ENCODE measurements around the gene ARHGAP26. TPM values are rescaled to one million over a fixed set of nuclear protein-coding genes. Genes with fewer than 3 reads are reported as not detected.

ARHGAP26 gene
- polyA plus RNA-seq, 3 donors, result 26.5 to 56.8 (median 28.7) TPM

- Histone ChIP-seq H3K27ac (ENCODE audit: low read depth in 1 of 2, low read length in 2 of 2) (peak overlapping the region; percentile 56 to 73), H3K9ac (ENCODE audit: insufficient read depth, low read length, poor library complexity, severe bottlenecking) (peak overlapping the region; percentile 21), H3K4me2 (replicated peaks; ENCODE audit: extremely low read depth, low read length, poor library complexity, severe bottlenecking) (peak overlapping the region; percentile 41), H2AFZ (ENCODE audit: insufficient read depth, low read depth, low read length, poor library complexity, severe bottlenecking) (no peak overlapping the region), H3K4me3 (replicated peaks in 1 of 3; ENCODE audit: low read depth in 2 of 3, low read length in 3 of 3) (peak overlapping the region in 1 of 3 experiments; percentile 42), H3K79me2 (ENCODE audit: insufficient read depth, low read length) (peaks cover 100% of the 10 kb centered on the region), H3K9me3 (replicated peaks in 1 of 2; ENCODE audit: control insufficient read depth in 1 of 2, insufficient read depth in 1 of 2, low read length in 2 of 2) (no peaks in the 10 kb centered on the region), H3K27me3 (ENCODE audit: control insufficient read depth in 2 of 2, insufficient read depth in 2 of 2, low read length in 2 of 2) (no peaks in the 10 kb centered on the region), H3K36me3 (replicated peaks in 1 of 2; ENCODE audit: control insufficient read depth in 1 of 2, insufficient read depth in 2 of 2, low read length in 2 of 2) (peaks cover 0 to 37% of the 10 kb centered on the region in 2 donors), H4K20me1 (ENCODE audit: insufficient read depth, low read length) (peaks cover 100% of the 10 kb centered on the region), H3K4me1 (ENCODE audit: control insufficient read depth in 1 of 2, insufficient read depth in 2 of 2, low read length in 2 of 2) (peaks cover 41 to 57% of the 10 kb centered on the region in 2 donors)
- 84% methylated on average over 7 of the region's 9 CpGs for WGBS (ENCODE audit: insufficient coverage)
- H3K9me3 Mint-ChIP-seq, result peaks cover 0 to 2% (median 0%) of the 10 kb centered on the region in 7 donors
- peak in 1 of 3 donors; percentile 44 for DNase-seq
- no peak for TF ChIP-seq CTCF (IDR thresholded peaks at IDR 0.05)
- H3K27ac Mint-ChIP-seq, result peak overlapping the region; percentile 73 to 92 (median 88)
- intact Hi-C loops (cut with micrococcal nuclease), result no loop called here
- peaks cover 0 to 8% (median 2%) of the 10 kb centered on the region in 3 donors for H3K27me3 Mint-ChIP-seq (ENCODE audit: low read depth in 3 of 3)
- peaks cover 50 to 61% of the 10 kb centered on the region in 2 donors for H3K36me3 Mint-ChIP-seq
- H3K4me3 Mint-ChIP-seq, result peak overlapping the region; percentile 14 to 64
- H3K4me1 Mint-ChIP-seq, result peaks cover 69% of the 10 kb centered on the region
These were observed 13.6 kb downstream of the ARHGAP26 start for GRCh38 chr5:142783601-142784341.

- Mint-ChIP-seq H3K4me1 (peaks cover 67% of the 10 kb centered on the region), H3K4me3 (peak overlapping the region in 1 of 2 donors; percentile 37), H3K27me3 (ENCODE audit: low read depth in 3 of 3) (peaks cover 0 to 8% (median 2%) of the 10 kb centered on the region in 3 donors), H3K36me3 (peaks cover 50 to 68% of the 10 kb centered on the region in 2 donors), H3K27ac (peak overlapping the region; percentile 73 to 92 (median 88)), H3K9me3 (peaks cover 0 to 2% (median 0%) of the 10 kb centered on the region in 7 donors)
- Histone ChIP-seq H3K27ac (ENCODE audit: low read depth in 1 of 2, low read length in 2 of 2) (peak overlapping the region in 1 of 2 donors; percentile 73), H3K9me3 (replicated peaks in 1 of 2; ENCODE audit: control insufficient read depth in 1 of 2, insufficient read depth in 1 of 2, low read length in 2 of 2) (no peaks in the 10 kb centered on the region), H3K4me3 (replicated peaks in 1 of 3; ENCODE audit: low read depth in 2 of 3, low read length in 3 of 3) (peak overlapping the region in 1 of 3 experiments; percentile 42), H3K9ac (ENCODE audit: insufficient read depth, low read length, poor library complexity, severe bottlenecking) (peak overlapping the region; percentile 21), H3K4me2 (replicated peaks; ENCODE audit: extremely low read depth, low read length, poor library complexity, severe bottlenecking) (peak overlapping the region; percentile 41), H3K27me3 (ENCODE audit: control insufficient read depth in 2 of 2, insufficient read depth in 2 of 2, low read length in 2 of 2) (no peaks in the 10 kb centered on the region), H3K4me1 (ENCODE audit: control insufficient read depth in 1 of 2, insufficient read depth in 2 of 2, low read length in 2 of 2) (peaks cover 38 to 50% of the 10 kb centered on the region in 2 donors), H3K36me3 (replicated peaks in 1 of 2; ENCODE audit: control insufficient read depth in 1 of 2, insufficient read depth in 2 of 2, low read length in 2 of 2) (peaks cover 0 to 44% of the 10 kb centered on the region in 2 donors), H3K79me2 (ENCODE audit: insufficient read depth, low read length) (peaks cover 100% of the 10 kb centered on the region), H2AFZ (ENCODE audit: insufficient read depth, low read depth, low read length, poor library complexity, severe bottlenecking) (no peak overlapping the region), H4K20me1 (ENCODE audit: insufficient read depth, low read length) (peaks cover 100% of the 10 kb centered on the region)
- 90% methylated on average over 2 of the region's 7 CpGs for WGBS (ENCODE audit: insufficient coverage)
- TF ChIP-seq CTCF (IDR thresholded peaks at IDR 0.05), result no peak
- peak in 2 of 3 donors; percentile 47 to 62 for DNase-seq
- intact Hi-C loops (cut with micrococcal nuclease), result no loop called here
These were observed 14.3 kb downstream of the ARHGAP26 start for GRCh38 chr5:142784401-142784955.
